HG03159 (cell line): ENCODE data around the gene NUPR2.
"Not testable (repeated sequence)": the region's sequence is repeated elsewhere in the genome, so short reads cannot be mapped to it uniquely, and the experiment has no call there.

Experiments
- ATAC-seq: cut with Tn5 transposase; IDR thresholded peaks from one replicate; pipeline ENCODE4 v1.9.1; 2021; ENCODE audit warnings: mild to moderate bottlenecking, moderate library complexity; ENCODE audit not compliant: unreplicated experiment

Gene NUPR2

GRCh38 chr7:56115852-56116538 is at the start of gene NUPR2:
NUPR2 (minus strand) TSS chr7:56116417; CDS start chr7:56116314, 103 bp downstream.
- no peak for ATAC-seq

- ATAC-seq, result no peak
These were observed 41.1 kb upstream of the NUPR2 start for GRCh38 chr7:56157238-56157790.

GRCh38 chr7:56131062-56131461 is 14.8 kb upstream of the NUPR2 start:
- ATAC-seq, result not testable (repeated sequence)

GRCh38 chr7:56127241-56127975 is 11.2 kb upstream of the NUPR2 start:
- ATAC-seq, result no peak

- ATAC-seq, result no peak
These were observed 9.6 kb upstream of the NUPR2 start for GRCh38 chr7:56125831-56126230.

- no peak for ATAC-seq
These were observed 8.8 kb upstream of the NUPR2 start for GRCh38 chr7:56124981-56125380.

GRCh38 chr7:56121440-56121839 is 5.2 kb upstream of the NUPR2 start:
- no peak for ATAC-seq

- ATAC-seq, result not testable (repeated sequence)
These were observed 4.0 kb downstream of the NUPR2 start for GRCh38 chr7:56112244-56112643.

GRCh38 chr7:56110611-56111010 is 5.6 kb downstream of the NUPR2 start:
- ATAC-seq, result no peak

- no peak for ATAC-seq
These were observed 8.3 kb downstream of the NUPR2 start for GRCh38 chr7:56107954-56108258.

- ATAC-seq, result peak; percentile 100
These were observed 9.8 kb downstream of the NUPR2 start, which contains the start of gene CHCHD2 for GRCh38 chr7:56106108-56107073. CHCHD2 (minus strand) TSS chr7:56106476; CDS start chr7:56106413, 63 bp downstream.

- peak; percentile 29 for ATAC-seq
These were observed 10.7 kb downstream of the NUPR2 start for GRCh38 chr7:56105508-56105907.

- not testable (repeated sequence) for ATAC-seq
These were observed 12.1 kb downstream of the NUPR2 start for GRCh38 chr7:56104138-56104537.

GRCh38 chr7:56099653-56100052 is 16.6 kb downstream of the NUPR2 start:
- ATAC-seq, result no peak

GRCh38 chr7:56098187-56099008 is 17.8 kb downstream of the NUPR2 start:
- not testable (repeated sequence) for ATAC-seq

GRCh38 chr7:56097700-56098099 is 18.5 kb downstream of the NUPR2 start:
- ATAC-seq, result no peak

- ATAC-seq, result no peak
These were observed 23.3 kb downstream of the NUPR2 start, which contains the start of gene PHKG1 for GRCh38 chr7:56092789-56093531. PHKG1 (minus strand) TSS chr7:56092952; CDS start chr7:56088941, 4,011 bp downstream.

GRCh38 chr7:56092388-56092787 is 23.8 kb downstream of the NUPR2 start:
- not testable (repeated sequence) for ATAC-seq

GRCh38 chr7:56091591-56091990 is 24.6 kb downstream of the NUPR2 start:
- ATAC-seq, result no peak
